ENCODE results near the gene NOL3.

Gene NOL3

GRCh38 chr16:67190041-67190440 is 19.7 kb downstream of the NOL3 start, which contains the start of gene EXOC3L1:
EXOC3L1 (minus strand) TSS chr16:67190136; CDS start chr16:67189676, 460 bp downstream.
- no peak for DNase-seq (ENCODE audit: low read depth)

GRCh38 chr16:67190448-67191399 is 20.4 kb downstream of the NOL3 start:
- no peak for DNase-seq (ENCODE audit: low read depth)

GRCh38 chr16:67191411-67191994 is 21.2 kb downstream of the NOL3 start:
- no peak for DNase-seq (ENCODE audit: low read depth)

DNA sequence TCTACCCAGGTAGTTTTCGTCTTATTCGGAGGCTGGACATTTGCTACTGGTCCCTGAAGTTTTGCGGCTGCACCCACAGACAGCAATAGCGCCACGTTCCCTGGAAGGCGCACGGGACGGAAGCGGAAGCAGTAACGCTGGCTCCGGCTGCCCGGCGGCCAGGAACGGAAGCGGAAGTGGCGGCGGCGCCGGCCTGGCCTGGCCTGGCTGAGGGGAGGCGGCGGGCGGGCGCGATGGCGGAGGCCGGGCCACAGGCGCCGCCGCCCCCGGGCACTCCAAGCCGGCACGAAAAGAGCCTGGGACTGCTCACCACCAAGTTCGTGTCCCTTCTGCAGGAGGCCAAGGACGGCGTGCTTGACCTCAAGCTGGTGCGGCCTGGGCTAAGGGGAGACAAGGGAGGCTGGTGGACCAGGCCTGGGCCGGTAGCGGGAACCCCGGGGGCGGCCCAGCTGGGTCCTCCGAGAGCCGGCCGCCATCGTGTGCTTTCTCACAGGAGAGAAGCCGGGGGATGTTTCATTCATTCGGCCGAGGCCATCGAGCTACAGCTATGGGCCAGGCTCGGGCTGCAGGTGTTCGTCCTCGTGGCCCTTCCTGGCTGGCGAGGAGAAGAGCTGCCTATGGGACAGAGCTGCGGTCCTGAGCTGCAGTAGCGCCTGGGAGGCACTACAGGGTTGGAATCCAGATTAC is 21.8 kb downstream of the NOL3 start, which contains the start of gene E2F4:
Gene E2F4 (plus strand): TSS at position 161 of the 687 bp plus-strand sequence. CDS start 73 bp downstream, at position 234.
- DNase-seq (ENCODE audit: low read depth), result peak; percentile 69

DNA sequence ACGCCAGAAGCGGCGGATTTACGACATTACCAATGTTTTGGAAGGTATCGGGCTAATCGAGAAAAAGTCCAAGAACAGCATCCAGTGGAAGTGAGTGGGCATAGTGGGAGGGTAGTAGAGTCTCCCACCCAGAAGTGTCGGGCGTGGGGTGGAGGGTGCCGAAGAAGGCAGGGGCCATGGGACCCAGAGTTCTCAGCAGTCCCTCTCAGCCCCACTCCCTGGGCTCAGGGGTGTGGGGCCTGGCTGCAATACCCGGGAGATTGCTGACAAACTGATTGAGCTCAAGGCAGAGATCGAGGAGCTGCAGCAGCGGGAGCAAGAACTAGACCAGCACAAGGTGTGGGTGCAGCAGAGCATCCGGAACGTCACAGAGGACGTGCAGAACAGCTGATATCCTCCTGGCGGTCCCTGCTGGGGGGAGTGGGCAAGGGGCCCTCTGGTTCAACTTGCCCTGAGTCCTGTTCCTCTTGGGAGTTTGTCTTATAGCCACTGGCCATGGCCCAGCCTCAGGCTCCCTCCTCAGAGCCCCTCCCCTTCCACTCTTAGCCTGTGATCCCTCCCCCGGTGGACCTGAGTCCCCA is 22.5 kb downstream of the NOL3 start:
- no peak for DNase-seq (ENCODE audit: low read depth)

DNA sequence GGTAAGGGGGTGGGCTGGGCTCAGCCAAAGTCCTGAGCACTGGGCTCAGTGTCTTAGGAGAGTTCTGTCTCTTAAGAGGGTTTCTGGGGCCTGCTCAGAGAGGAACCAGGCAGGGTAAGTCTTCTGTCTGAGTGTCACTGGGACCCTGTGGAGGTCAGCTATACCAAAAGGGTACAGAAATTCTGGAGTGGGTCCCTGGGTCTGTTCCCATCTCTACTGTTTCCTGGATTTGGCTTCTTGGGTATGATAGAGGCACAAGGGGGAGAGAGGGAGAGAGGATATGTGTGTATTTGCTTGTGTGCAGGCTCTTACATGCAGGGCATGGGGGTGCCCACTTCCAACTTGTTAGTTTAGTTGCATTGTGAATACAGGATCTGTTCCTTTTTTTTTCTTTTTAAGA is 23.2 kb downstream of the NOL3 start:
- no peak for DNase-seq (ENCODE audit: low read depth)

- DNase-seq (ENCODE audit: low read depth), result no peak
These were observed 23.9 kb downstream of the NOL3 start for GRCh38 chr16:67194260-67194659.

DNA sequence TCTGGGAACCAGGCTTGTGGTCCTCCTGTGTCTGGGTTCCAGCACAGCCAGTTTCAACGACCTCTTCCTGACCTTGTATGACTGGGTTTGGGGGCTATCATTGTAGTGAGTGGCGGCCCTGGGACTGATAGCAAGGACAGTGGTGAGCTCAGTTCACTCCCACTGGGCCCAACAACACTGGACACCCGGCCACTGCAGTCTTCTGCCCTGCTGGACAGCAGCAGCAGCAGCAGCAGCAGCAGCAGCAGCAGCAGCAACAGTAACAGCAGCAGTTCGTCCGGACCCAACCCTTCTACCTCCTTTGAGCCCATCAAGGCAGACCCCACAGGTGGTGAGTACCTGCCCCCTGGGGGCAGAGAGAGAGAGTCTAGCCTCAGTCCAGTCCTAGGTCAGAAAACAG is 25.3 kb downstream of the NOL3 start:
- DNase-seq (ENCODE audit: low read depth), result no peak

GRCh38 chr16:67196881-67197280 is 26.5 kb downstream of the NOL3 start:
- DNase-seq (ENCODE audit: low read depth), result no peak

DNA sequence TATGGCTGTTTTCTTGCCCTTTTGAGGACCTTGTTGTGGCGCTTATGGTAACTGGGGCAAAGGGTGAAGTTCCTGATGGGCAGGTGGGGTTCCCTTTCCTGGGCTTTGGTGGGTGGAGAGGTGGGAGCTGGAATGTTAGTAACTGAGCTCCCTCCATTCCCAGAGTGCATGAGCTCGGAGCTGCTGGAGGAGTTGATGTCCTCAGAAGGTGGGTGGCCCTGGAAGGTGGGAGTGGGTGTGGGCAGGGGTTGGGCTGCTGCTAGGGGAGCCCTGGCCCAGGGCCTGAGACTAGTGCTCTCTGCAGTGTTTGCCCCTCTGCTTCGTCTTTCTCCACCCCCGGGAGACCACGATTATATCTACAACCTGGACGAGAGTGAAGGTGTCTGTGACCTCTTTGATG is 27.4 kb downstream of the NOL3 start:
- no peak for DNase-seq (ENCODE audit: low read depth)

DNA sequence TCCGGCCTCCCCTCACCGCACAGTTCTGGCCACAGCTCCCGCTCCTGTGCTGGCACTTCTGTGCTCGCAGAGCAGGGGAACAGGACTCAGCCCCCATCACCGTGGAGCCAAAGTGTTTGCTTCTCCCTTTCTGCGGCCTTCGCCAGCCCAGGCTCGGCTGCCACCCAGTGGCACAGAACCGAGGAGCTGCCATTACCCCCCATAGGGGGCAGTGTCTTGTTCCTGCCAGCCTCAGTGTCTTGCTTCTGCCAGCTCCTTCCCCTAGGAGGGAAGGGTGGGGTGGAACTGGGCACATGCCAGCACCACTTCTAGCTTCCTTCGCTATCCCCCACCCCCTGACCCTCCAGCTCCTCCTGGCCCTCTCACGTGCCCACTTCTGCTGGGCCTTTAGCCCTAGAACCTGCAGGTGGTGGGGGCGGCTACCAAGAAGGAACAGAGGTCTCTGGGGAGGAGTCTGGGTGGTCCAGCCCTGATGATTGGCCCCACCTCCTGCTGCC is 27.9 kb downstream of the NOL3 start:
- no peak for DNase-seq (ENCODE audit: low read depth)

- no peak for DNase-seq (ENCODE audit: low read depth)
These were observed 28.9 kb downstream of the NOL3 start, which contains the start of gene ELMO3 for GRCh38 chr16:67199011-67199807. ELMO3 (plus strand) TSS chr16:67199131; CDS start chr16:67199327, 196 bp downstream.

DNA sequence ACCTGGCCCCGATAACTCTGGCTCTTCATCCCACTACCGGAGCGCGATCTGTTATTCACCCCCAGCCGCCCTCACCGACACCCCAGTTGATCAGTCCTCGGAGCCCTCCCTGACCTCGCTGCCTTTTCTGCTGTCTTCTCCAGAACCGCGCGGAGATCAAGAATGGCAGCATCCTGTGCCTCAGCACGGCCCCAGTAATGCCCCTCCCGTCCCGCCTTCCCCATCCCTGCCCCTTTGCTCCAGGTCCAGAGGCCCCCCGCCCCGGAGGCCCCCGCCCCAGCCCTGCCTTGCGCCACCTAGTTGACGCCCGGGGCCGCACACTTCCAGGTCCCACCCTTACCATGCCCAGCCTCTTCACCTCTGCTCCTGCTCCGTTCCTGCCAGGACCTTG is 29.5 kb downstream of the NOL3 start:
- no peak for DNase-seq (ENCODE audit: low read depth)

GRCh38 chr16:67200491-67200890 is 30.2 kb downstream of the NOL3 start:
- no peak for DNase-seq (ENCODE audit: low read depth)

GRCh38 chr16:67201411-67202345 is 31.3 kb downstream of the NOL3 start:
- no peak for DNase-seq (ENCODE audit: low read depth)

DNA sequence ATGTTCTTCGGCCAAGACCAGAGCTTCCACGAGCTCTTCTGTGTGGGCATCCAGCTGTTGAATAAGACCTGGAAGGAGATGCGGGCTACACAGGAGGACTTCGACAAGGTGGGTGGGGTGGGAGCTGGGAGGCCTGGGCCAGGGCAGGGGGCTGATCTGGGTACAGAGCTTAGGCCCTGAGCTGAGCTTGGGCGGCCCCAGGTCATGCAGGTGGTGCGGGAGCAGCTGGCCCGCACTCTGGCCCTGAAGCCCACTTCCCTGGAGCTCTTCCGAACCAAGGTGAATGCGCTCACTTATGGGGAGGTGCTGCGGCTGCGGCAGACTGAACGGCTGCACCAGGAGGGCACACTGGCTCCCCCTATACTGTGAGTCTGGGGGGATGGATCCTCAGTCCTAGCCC is 32.1 kb downstream of the NOL3 start:
- DNase-seq (ENCODE audit: low read depth), result no peak

- no peak for DNase-seq (ENCODE audit: low read depth)
These were observed 32.7 kb downstream of the NOL3 start for GRCh38 chr16:67202956-67203493.

GRCh38 chr16:67204076-67204475 is 33.7 kb downstream of the NOL3 start:
- no peak for DNase-seq (ENCODE audit: low read depth)

DNA sequence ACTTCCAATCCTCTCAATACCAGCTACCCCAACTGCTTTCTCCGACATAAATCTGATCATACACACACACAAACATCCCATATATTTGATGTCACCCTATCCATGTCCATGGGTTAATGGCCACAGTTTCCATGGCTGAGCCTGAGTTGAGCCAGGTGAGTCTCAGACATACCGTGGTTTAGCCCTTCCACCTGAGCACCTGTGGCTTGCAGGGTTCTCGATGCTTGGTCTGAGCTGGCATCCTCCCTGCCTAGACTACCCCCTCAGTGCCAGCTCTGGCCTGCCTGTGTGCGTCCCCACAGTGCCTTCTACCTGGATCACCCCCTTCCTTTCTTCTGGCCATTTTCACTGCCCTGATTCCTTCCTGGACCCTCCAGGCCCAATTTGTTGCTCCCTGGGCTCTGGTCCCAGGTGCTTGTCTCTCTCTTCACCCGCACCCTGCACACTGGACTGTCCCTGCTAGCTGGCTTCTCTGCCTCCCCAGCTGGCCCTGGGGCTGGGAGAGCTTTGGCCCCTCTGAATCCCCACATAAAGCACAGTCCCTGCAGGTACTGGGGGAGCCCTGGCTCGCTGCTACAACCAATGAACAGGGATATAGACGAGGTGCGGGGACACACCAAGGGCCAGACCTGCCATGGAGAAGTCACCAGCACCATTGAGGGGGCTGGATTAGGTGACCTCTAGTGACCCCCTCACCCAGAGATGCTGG is 35.9 kb downstream of the NOL3 start:
- no peak for DNase-seq (ENCODE audit: low read depth)

Measured in stimulated activated CD8-positive, alpha-beta memory T cell treated with anti-CD3 and anti-CD28 coated beads, Interleukin-15, amount 100 ng/mL, for 1 hour (primary cell).